Left lung (tissue), 10 donors: ENCODE measurements around the gene CAV3. TPM values are rescaled to one million over a fixed set of nuclear protein-coding genes. Genes with fewer than 3 reads are reported as not detected.
"Not testable (repeated sequence)": the region's sequence is repeated elsewhere in the genome, so short reads cannot be mapped to it uniquely, and the experiment has no call there.

Experiments used
- ATAC-seq: fragments of 200-7000 bp; cut with Tn5 transposase; one replicate; pipeline ENCODE4 v1.9.1; 2020; ENCODE audit warnings: moderate library complexity
- DNase-seq, 4 donors: peaks; one replicate each; pipeline ENCODE4 v3.0.0-alpha.2; 2013 to 2020
- H3K27ac ChIP-seq, 2 donors: fragments of 200-600 bp; sonication (generic) in 1 of 2; one replicate each; pipeline versions ENCODE4 v1.5.0 to v1.8.0; 2020 to 2021
- H3K27me3 ChIP-seq, 2 donors: fragments of 200-600 bp; sonication (generic) in 1 of 2; one replicate each; pipeline versions ENCODE4 v1.5.0 to v1.8.0; 2020 to 2021
- H3K36me3 ChIP-seq, 2 donors: fragments of 200-600 bp; sonication (generic) in 1 of 2; one replicate each; pipeline versions ENCODE4 v1.5.0 to v1.8.0; 2020 to 2021
- H3K4me1 ChIP-seq, 2 donors: fragments of 200-600 bp; one replicate each; pipeline ENCODE4 v1.8.0; 2021
- H3K4me3 ChIP-seq, 2 donors: fragments of 200-600 bp; sonication (generic) in 1 of 2; one replicate each; pipeline versions ENCODE4 v1.5.0 to v1.8.0; 2020 to 2021; ENCODE audit warnings: mild to moderate bottlenecking in 1 of 2
- H3K9me3 ChIP-seq, 2 donors: fragments of 200-600 bp; sonication (generic) in 1 of 2; one replicate each; pipeline versions ENCODE4 v1.5.0 to v1.8.0; 2020 to 2021
- CTCF ChIP-seq, 2 donors: fragments of 200-600 bp; sonication (generic) in 1 of 2; IDR thresholded peaks; one replicate each; pipeline versions ENCODE4 v1.5.0 to v1.8.0; 2021; ENCODE audit warnings: antibody characterized with exemption in 2 of 2
- intact Hi-C, 2 donors: fragments of 100-400 bp; cut with DNase I; formaldehyde crosslinking; loops; one replicate each; pipeline versions ENCODE4 v1.11.2 to v1.14.2; 2022
- polyA plus RNA-seq, 6 donors: library from polyadenylated mRNA; unstranded; fragments of 120-200 nt; gene quantifications; one replicate each; pipeline ENCODE4 v1.2.1, GENCODE V29; 2013; ENCODE audit not compliant: insufficient read length in 6 of 6
- total RNA-seq, 2 donors: library from RNA; stranded (reverse); fragmentation: NEBNext Ultra II Directional; extraction: Animal tissue kit (Norgen Biotek cat#: 25700); gene quantifications; one replicate each; pipeline ENCODE4 v1.2.1, GENCODE V29; 2021
- donor health status: DM: no; HTN: yes; CAD: no.
- donor health status: DM: no; HTN: no; CAD: no.

The CAV3 gene
- total and polyA plus RNA-seq, 8 donors: 0.37 to 1.1 (median 0.54) TPM; not detected in 1

DNA sequence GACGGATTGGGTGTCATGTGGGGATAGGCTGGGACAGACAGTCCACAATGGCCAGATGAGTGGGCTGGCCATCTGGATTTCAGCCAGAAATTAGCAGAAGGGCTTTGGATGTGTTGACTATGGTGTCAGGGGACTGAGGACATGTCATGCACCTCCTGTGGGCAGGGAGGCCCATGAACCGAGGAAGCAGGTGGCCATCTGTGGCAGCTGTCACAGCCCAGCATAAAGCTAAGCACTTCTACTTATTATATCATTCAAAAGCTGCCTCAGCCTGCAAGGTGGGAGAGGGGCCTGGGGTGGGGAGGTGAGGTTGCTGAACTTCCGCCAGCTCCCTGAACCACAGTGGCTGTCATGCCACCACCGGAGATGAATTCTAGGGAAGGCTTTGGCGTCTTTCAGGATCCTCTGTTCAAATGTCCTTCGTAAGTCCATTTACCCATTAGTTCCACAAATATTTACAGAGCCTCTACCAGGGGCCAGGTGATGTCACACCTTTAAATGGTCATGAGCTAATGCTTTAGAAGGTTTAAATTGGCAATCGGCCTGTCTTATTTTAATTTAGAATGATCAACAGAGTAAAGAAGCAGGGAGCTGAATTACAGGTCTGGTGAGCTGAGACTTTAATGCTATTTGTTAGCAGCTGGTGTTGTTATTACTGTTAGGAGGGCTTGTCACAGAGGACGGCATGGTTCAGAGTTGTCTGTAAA lies 23.6 kb upstream of the CAV3 start:
- no peaks in the 10 kb centered on the region for H3K4me1 ChIP-seq
- TF ChIP-seq CTCF (IDR thresholded peaks at IDR 0.05): no peak
- no peaks in the 10 kb centered on the region for H3K36me3 ChIP-seq
- no peaks in the 10 kb centered on the region for H3K27me3 ChIP-seq
- intact Hi-C loops: no loop called here
- no peak for ATAC-seq
- no peak overlapping the region for H3K4me3 ChIP-seq
- no peak overlapping the region for H3K27ac ChIP-seq
- peak in 1 of 4 donors; percentile 42 for DNase-seq
- peaks cover 0 to 13% of the 10 kb centered on the region in 2 donors for H3K9me3 ChIP-seq

DNA sequence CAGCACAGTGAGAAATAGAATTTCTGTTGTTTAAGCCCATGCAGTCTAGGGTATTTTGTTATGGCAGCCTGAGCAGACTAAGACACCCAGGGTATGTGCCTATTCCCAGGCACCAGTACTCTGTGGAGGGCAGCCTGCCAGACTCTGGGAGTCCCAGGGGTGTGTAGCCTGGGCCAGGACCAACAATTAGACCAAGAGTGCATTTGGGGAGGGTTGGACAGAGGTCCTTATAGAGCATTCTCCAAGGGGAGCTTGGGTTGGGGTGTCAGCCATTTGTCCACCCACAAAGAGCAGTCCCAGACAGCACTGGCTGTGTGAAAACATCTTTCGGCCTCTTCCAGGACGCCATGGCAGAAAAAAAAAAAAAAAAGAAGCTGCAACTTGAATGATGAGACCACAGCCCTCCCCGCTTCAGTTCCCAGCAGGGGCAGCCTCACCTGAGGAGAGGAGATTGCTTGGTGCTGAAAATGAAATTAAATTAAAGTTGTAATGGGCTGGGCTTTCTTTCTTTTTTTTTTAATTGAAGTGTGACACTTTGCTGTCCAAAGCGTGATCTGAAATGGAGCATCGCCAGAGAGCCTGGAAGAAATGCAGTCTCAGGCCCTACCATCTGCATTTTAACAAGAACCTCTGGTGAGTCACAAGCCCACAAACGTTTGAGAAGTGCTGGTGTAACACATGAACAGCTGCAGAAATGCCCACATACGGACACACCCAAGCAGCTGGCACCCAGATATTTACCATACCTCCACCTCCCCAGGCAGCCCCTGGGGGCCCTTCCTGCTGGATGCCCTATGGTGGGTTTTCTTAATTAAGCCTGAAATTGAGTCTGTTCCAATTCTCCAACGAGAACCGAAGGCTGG lies 21.3 kb upstream of the CAV3 start:
- no peak for DNase-seq
- no peaks in the 10 kb centered on the region for H3K27me3 ChIP-seq
- intact Hi-C loops: no loop called here
- no peaks in the 10 kb centered on the region for H3K4me1 ChIP-seq
- H3K27ac ChIP-seq: no peak overlapping the region
- no peak for TF ChIP-seq CTCF (IDR thresholded peaks at IDR 0.05)
- H3K36me3 ChIP-seq: no peaks in the 10 kb centered on the region
- H3K4me3 ChIP-seq: no peak overlapping the region
- ATAC-seq: no peak
- no peaks in the 10 kb centered on the region for H3K9me3 ChIP-seq

DNA sequence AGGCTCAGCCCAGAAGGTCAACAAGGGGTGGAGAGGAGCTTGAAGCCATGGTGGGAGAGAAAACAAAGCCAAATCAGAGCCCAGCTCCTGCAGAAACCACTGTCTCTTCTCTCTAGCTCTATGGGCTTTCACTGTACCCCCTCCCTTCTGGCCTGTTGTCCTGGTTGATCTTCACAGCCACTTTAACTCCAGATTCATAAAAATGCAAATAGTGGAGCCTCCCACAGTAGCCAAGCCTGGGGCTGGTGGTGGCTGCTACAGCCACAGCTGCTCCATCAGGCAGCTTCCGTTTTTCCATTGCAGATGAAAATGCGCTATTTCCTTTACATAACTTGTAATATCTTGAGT lies 20.7 kb upstream of the CAV3 start:
- TF ChIP-seq CTCF (IDR thresholded peaks at IDR 0.05): no peak

GRCh38 chr3:8713901-8714759 lies 19.5 kb upstream of the CAV3 start:
- intact Hi-C loops: no loop called here
- Histone ChIP-seq H3K9me3 (no peaks in the 10 kb centered on the region), H3K36me3 (no peaks in the 10 kb centered on the region), H3K4me3 (no peak overlapping the region), H3K4me1 (no peaks in the 10 kb centered on the region), H3K27ac (no peak overlapping the region), H3K27me3 (no peaks in the 10 kb centered on the region)
- TF ChIP-seq CTCF (IDR thresholded peaks at IDR 0.05): no peak
- no peak for DNase-seq
- ATAC-seq: no peak

More for the DNA sequence above, 20.7 kb upstream of the CAV3 start:
- ATAC-seq (no peak), DNase-seq (no peak)
- Histone ChIP-seq H3K27me3 (no peaks in the 10 kb centered on the region), H3K9me3 (no peaks in the 10 kb centered on the region), H3K4me1 (no peaks in the 10 kb centered on the region), H3K36me3 (no peaks in the 10 kb centered on the region), H3K27ac (no peak overlapping the region), H3K4me3 (no peak overlapping the region)
- intact Hi-C loops: no loop called here

- H3K9me3 ChIP-seq, H3K36me3 ChIP-seq, ATAC-seq, DNase-seq, H3K4me3 ChIP-seq, H3K27me3 ChIP-seq, H3K27ac ChIP-seq, H3K4me1 ChIP-seq, intact Hi-C loops: not testable (repeated sequence)
Measured at GRCh38 chr3:8715757-8716156, 17.8 kb upstream of the CAV3 start.
